ENCODE results near the gene CHAMP1. TPM values are rescaled to one million over a fixed set of nuclear protein-coding genes. Genes with fewer than 3 reads are reported as not detected.
A peak's percentile ranks its signal among the peaks of the same experiment; 100 is the strongest.
"Not testable (repeated sequence)": the region's sequence is repeated elsewhere in the genome, so short reads cannot be mapped to it uniquely, and the experiment has no call there.

Gene CHAMP1
- total RNA-seq, 1 experiment from 2014 or later: 16.0 TPM

DNA sequence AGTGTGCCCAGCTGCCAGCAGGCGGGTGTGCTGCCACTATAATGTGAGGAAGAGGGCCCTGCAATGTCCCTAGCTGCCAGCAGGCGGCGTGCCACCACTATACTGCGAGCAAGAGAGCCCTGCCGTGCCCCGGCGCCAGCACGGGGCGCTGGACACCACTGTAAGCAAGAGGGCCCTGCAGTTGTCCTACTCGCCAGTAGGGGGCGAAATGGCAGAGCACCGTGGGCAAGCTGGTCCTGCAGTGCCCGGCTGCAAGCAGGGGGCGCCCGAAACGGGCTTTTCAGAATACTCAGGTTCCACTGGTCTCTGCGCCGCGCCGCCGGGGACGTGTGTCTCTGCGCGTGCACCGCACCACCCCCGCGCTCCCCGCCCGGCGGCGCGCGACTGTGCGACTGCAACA lies 38.5 kb downstream of the CHAMP1 start:
- H3K4me2 ChIP-seq; CTCF ChIA-PET; H3K79me2 ChIP-seq (ENCODE audit: low read depth); H3K27ac ChIP-seq; H3K9me3 ChIP-seq (ENCODE audit: insufficient read depth, low read depth); H3K4me1 ChIP-seq (replicated peaks; ENCODE audit: insufficient read depth); H3K36me3 ChIP-seq (ENCODE audit: low read depth); H3F3A ChIP-seq (ENCODE audit: insufficient read depth, low read depth); H4K20me1 ChIP-seq (ENCODE audit: insufficient read depth); BruUV-seq (replicated peaks); H3K4me3 ChIP-seq; DNase-seq; POLR2A ChIA-PET (ENCODE audit: unreplicated experiment); H3K9me2 ChIP-seq (ENCODE audit: insufficient read depth); H2AFZ ChIP-seq; intact Hi-C loops (cut with micrococcal nuclease; ENCODE audit: unreplicated experiment): not testable (repeated sequence)
- TF ChIP-seq, protein P1, sequence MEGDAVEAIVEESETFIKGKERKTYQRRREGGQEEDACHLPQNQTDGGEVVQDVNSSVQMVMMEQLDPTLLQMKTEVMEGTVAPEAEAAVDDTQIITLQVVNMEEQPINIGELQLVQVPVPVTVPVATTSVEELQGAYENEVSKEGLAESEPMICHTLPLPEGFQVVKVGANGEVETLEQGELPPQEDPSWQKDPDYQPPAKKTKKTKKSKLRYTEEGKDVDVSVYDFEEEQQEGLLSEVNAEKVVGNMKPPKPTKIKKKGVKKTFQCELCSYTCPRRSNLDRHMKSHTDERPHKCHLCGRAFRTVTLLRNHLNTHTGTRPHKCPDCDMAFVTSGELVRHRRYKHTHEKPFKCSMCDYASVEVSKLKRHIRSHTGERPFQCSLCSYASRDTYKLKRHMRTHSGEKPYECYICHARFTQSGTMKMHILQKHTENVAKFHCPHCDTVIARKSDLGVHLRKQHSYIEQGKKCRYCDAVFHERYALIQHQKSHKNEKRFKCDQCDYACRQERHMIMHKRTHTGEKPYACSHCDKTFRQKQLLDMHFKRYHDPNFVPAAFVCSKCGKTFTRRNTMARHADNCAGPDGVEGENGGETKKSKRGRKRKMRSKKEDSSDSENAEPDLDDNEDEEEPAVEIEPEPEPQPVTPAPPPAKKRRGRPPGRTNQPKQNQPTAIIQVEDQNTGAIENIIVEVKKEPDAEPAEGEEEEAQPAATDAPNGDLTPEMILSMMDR (conservative IDR thresholded peaks at IDR 0.05): peak; percentile 52; the same call in 1 of the 2 replicates
- peaks cover 25% of the 10 kb centered on the region for H3K27me3 ChIP-seq (ENCODE audit: insufficient read depth, low read depth)

DNA sequence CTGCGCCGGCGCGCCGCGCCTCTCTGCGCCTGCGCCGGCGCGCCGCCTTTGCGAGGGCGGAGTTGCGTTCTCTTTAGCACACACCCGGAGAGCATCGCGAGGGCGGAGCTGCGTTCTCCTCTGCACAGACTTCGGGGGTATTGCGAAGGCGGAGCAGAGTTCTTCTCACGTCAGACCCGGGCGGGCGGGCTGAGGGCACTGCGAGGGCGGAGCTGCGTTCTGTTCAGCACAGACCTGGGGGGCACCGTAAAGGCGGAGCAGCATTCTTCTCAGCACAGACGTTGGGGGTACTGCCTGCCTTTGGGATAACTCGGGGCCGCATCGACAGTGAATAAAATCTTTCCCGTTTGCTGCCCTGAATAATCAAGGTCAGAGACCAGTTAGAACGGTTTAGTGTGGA lies 39.1 kb downstream of the CHAMP1 start:
- DNase-seq; H3F3A ChIP-seq (ENCODE audit: insufficient read depth, low read depth); H4K20me1 ChIP-seq (ENCODE audit: insufficient read depth); H3K36me3 ChIP-seq (ENCODE audit: low read depth); H3K9me3 ChIP-seq (ENCODE audit: insufficient read depth, low read depth); intact Hi-C loops (cut with micrococcal nuclease; ENCODE audit: unreplicated experiment); H3K79me2 ChIP-seq (ENCODE audit: low read depth); POLR2A ChIA-PET (ENCODE audit: unreplicated experiment); CTCF ChIA-PET; H3K4me1 ChIP-seq (replicated peaks; ENCODE audit: insufficient read depth); BruUV-seq (replicated peaks); H3K4me2 ChIP-seq; H3K9me2 ChIP-seq (ENCODE audit: insufficient read depth); H2AFZ ChIP-seq; H3K27ac ChIP-seq; H3K4me3 ChIP-seq: not testable (repeated sequence)
- H3K27me3 ChIP-seq (ENCODE audit: insufficient read depth, low read depth): peaks cover 19% of the 10 kb centered on the region

Small RNAs within 50 kb of the gene (microRNA-seq; reads per million reads assigned to microRNA genes)
- gene MIR4502 (ENCODE audit: borderline number of aligned reads, borderline replicate concordance): not detected

Other genes with a start within 250 kb of the CHAMP1 start
- 9.7 and 10.0 TPM in 2 replicates for gene RASA3, start 181.9 kb upstream of the CHAMP1 start, total RNA-seq (2021)
- not detected in 2 replicates for gene CFAP97D2, start 135.2 kb upstream of the CHAMP1 start, total RNA-seq (2021)
- 45.7 and 56.8 TPM in 2 replicates for gene CDC16, start 79.6 kb upstream of the CHAMP1 start, total RNA-seq (2021)
- 54.1 and 67.0 TPM in 2 replicates for gene UPF3A, start 32.9 kb upstream of the CHAMP1 start, total RNA-seq (2021)